ENCODE data around the gene HPS3. TPM values are rescaled to one million over a fixed set of nuclear protein-coding genes. Genes with fewer than 3 reads are reported as not detected.

Gene HPS3
- total RNA-seq, 1 donor from 2014 or later, result 19.3 TPM

GRCh38 chr3:149203758-149204157, 74.3 kb downstream of the HPS3 start:
- Mint-ChIP-seq H3K27me3 (ENCODE audit: unreplicated experiment) (peaks cover 5% of the 10 kb centered on the region), H3K9me3 (ENCODE audit: unreplicated experiment) (no peaks in the 10 kb centered on the region), H3K36me3 (ENCODE audit: unreplicated experiment) (no peaks in the 10 kb centered on the region), H3K27ac (ENCODE audit: unreplicated experiment) (no peak overlapping the region), H3K4me1 (ENCODE audit: unreplicated experiment) (peaks cover 6% of the 10 kb centered on the region), H3K4me3 (ENCODE audit: unreplicated experiment) (no peak overlapping the region)
- TF ChIP-seq CTCF (IDR thresholded peaks at IDR 0.05), result no peak
- DNase-seq (ENCODE audit: extremely low spot score, unreplicated experiment), result no peak

GRCh38 chr3:149204390-149204991, 75.1 kb downstream of the HPS3 start:
- no peak overlapping the region for H3K27ac Mint-ChIP-seq (ENCODE audit: unreplicated experiment)
- no peak for TF ChIP-seq CTCF (IDR thresholded peaks at IDR 0.05)
- H3K36me3 Mint-ChIP-seq (ENCODE audit: unreplicated experiment), result no peaks in the 10 kb centered on the region
- peaks cover 5% of the 10 kb centered on the region for H3K27me3 Mint-ChIP-seq (ENCODE audit: unreplicated experiment)
- no peaks in the 10 kb centered on the region for H3K9me3 Mint-ChIP-seq (ENCODE audit: unreplicated experiment)
- peaks cover 3% of the 10 kb centered on the region for H3K4me1 Mint-ChIP-seq (ENCODE audit: unreplicated experiment)
- no peak overlapping the region for H3K4me3 Mint-ChIP-seq (ENCODE audit: unreplicated experiment)
- no peak for DNase-seq (ENCODE audit: extremely low spot score, unreplicated experiment)

- DNase-seq (ENCODE audit: extremely low spot score, unreplicated experiment), result no peak
- no peaks in the 10 kb centered on the region for H3K9me3 Mint-ChIP-seq (ENCODE audit: unreplicated experiment)
- no peak for TF ChIP-seq CTCF (IDR thresholded peaks at IDR 0.05)
- H3K27me3 Mint-ChIP-seq (ENCODE audit: unreplicated experiment), result peaks cover 6% of the 10 kb centered on the region
- no peak overlapping the region for H3K4me3 Mint-ChIP-seq (ENCODE audit: unreplicated experiment)
- no peaks in the 10 kb centered on the region for H3K36me3 Mint-ChIP-seq (ENCODE audit: unreplicated experiment)
- no peaks in the 10 kb centered on the region for H3K4me1 Mint-ChIP-seq (ENCODE audit: unreplicated experiment)
- H3K27ac Mint-ChIP-seq (ENCODE audit: unreplicated experiment), result no peak overlapping the region
Observed at GRCh38 chr3:149207475-149207874, 78.0 kb downstream of the HPS3 start.

- peaks cover 6% of the 10 kb centered on the region for H3K27me3 Mint-ChIP-seq (ENCODE audit: unreplicated experiment)
- H3K27ac Mint-ChIP-seq (ENCODE audit: unreplicated experiment), result no peak overlapping the region
- H3K4me1 Mint-ChIP-seq (ENCODE audit: unreplicated experiment), result no peaks in the 10 kb centered on the region
- no peaks in the 10 kb centered on the region for H3K9me3 Mint-ChIP-seq (ENCODE audit: unreplicated experiment)
- DNase-seq (ENCODE audit: extremely low spot score, unreplicated experiment), result no peak
- no peak for TF ChIP-seq CTCF (IDR thresholded peaks at IDR 0.05)
- H3K36me3 Mint-ChIP-seq (ENCODE audit: unreplicated experiment), result no peaks in the 10 kb centered on the region
- H3K4me3 Mint-ChIP-seq (ENCODE audit: unreplicated experiment), result no peak overlapping the region
Observed at GRCh38 chr3:149209431-149209830, 80.0 kb downstream of the HPS3 start.

- TF ChIP-seq CTCF (IDR thresholded peaks at IDR 0.05), result no peak
- H3K9me3 Mint-ChIP-seq (ENCODE audit: unreplicated experiment), result no peaks in the 10 kb centered on the region
- H3K27ac Mint-ChIP-seq (ENCODE audit: unreplicated experiment), result no peak overlapping the region
- H3K27me3 Mint-ChIP-seq (ENCODE audit: unreplicated experiment), result peaks cover 4% of the 10 kb centered on the region
- DNase-seq (ENCODE audit: extremely low spot score, unreplicated experiment), result no peak
- H3K36me3 Mint-ChIP-seq (ENCODE audit: unreplicated experiment), result no peaks in the 10 kb centered on the region
- peaks cover 3% of the 10 kb centered on the region for H3K4me1 Mint-ChIP-seq (ENCODE audit: unreplicated experiment)
- no peak overlapping the region for H3K4me3 Mint-ChIP-seq (ENCODE audit: unreplicated experiment)
Observed at GRCh38 chr3:149212386-149212785, 82.9 kb downstream of the HPS3 start.

Data from osteocyte (in vitro differentiated cells).